ENCODE results near the gene PLXDC1.
A peak's percentile ranks its signal among the peaks of the same experiment; 100 is the strongest.
"Not testable (repeated sequence)": the region's sequence is repeated elsewhere in the genome, so short reads cannot be mapped to it uniquely, and the experiment has no call there.

PLXDC1 gene

GRCh38 chr17:39077252-39077651 is 74.2 kb downstream of the PLXDC1 start:
- no peak for DNase-seq (ENCODE audit: extremely low spot score, insufficient read length, low read depth)
- no peak for FAIRE-seq

- FAIRE-seq: no peak
These were observed 76.8 kb downstream of the PLXDC1 start for GRCh38 chr17:39074676-39075075.

GRCh38 chr17:39073916-39074315 is 77.5 kb downstream of the PLXDC1 start:
- FAIRE-seq (no peak), DNase-seq (ENCODE audit: extremely low spot score, insufficient read length, low read depth) (no peak)

More at GRCh38 chr17:39074676-39075075, 76.8 kb downstream of the PLXDC1 start:
- no peak for DNase-seq (ENCODE audit: extremely low spot score, insufficient read length, low read depth)

- DNase-seq (ENCODE audit: extremely low spot score, insufficient read length, low read depth) (no peak), FAIRE-seq (no peak)
These were observed 78.1 kb downstream of the PLXDC1 start for GRCh38 chr17:39073353-39073752.

GRCh38 chr17:39071573-39071972 is 79.9 kb downstream of the PLXDC1 start:
- no peak for FAIRE-seq
- no peak for DNase-seq (ENCODE audit: extremely low spot score, insufficient read length, low read depth)

GRCh38 chr17:39069114-39069756 is 82.2 kb downstream of the PLXDC1 start:
- FAIRE-seq (peak; percentile 80), DNase-seq (ENCODE audit: extremely low spot score, insufficient read length, low read depth) (peak; percentile 43)

- DNase-seq (ENCODE audit: extremely low spot score, insufficient read length, low read depth): no peak
- FAIRE-seq: no peak
These were observed 86.6 kb downstream of the PLXDC1 start for GRCh38 chr17:39064819-39065218.

GRCh38 chr17:39064374-39064773 is 87.1 kb downstream of the PLXDC1 start:
- no peak for DNase-seq (ENCODE audit: extremely low spot score, insufficient read length, low read depth)
- FAIRE-seq: no peak

GRCh38 chr17:39063681-39064069 is 87.8 kb downstream of the PLXDC1 start:
- DNase-seq (ENCODE audit: extremely low spot score, insufficient read length, low read depth): no peak
- FAIRE-seq: no peak

GRCh38 chr17:39062846-39063680 is 88.4 kb downstream of the PLXDC1 start:
- DNase-seq (ENCODE audit: extremely low spot score, insufficient read length, low read depth): no peak
- FAIRE-seq: no peak

- DNase-seq (ENCODE audit: extremely low spot score, insufficient read length, low read depth) (no peak), FAIRE-seq (no peak)
These were observed 92.9 kb downstream of the PLXDC1 start for GRCh38 chr17:39058524-39058923.

GRCh38 chr17:39057701-39058206 is 93.7 kb downstream of the PLXDC1 start:
- FAIRE-seq (no peak), DNase-seq (ENCODE audit: extremely low spot score, insufficient read length, low read depth) (no peak)

- DNase-seq (ENCODE audit: extremely low spot score, insufficient read length, low read depth) (no peak), FAIRE-seq (peak; percentile 12)
These were observed 97.3 kb downstream of the PLXDC1 start for GRCh38 chr17:39054111-39054645.

- FAIRE-seq; DNase-seq (ENCODE audit: extremely low spot score, insufficient read length, low read depth): not testable (repeated sequence)
These were observed 99.0 kb downstream of the PLXDC1 start for GRCh38 chr17:39052423-39052822.

GRCh38 chr17:39051001-39051585 is 100.3 kb downstream of the PLXDC1 start:
- no peak for FAIRE-seq

GRCh38 chr17:39045948-39046679 is 105.3 kb downstream of the PLXDC1 start:
- FAIRE-seq: no peak
- DNase-seq (ENCODE audit: extremely low spot score, insufficient read length, low read depth): no peak

More at GRCh38 chr17:39051001-39051585, 100.3 kb downstream of the PLXDC1 start:
- DNase-seq (ENCODE audit: extremely low spot score, insufficient read length, low read depth): no peak

- DNase-seq (ENCODE audit: extremely low spot score, insufficient read length, low read depth) (no peak), FAIRE-seq (no peak)
These were observed 115.4 kb downstream of the PLXDC1 start for GRCh38 chr17:39036009-39036408.

GRCh38 chr17:39035578-39035977 is 115.9 kb downstream of the PLXDC1 start:
- not testable (repeated sequence) for FAIRE-seq; DNase-seq (ENCODE audit: extremely low spot score, insufficient read length, low read depth)

GRCh38 chr17:39028690-39029089 is 122.7 kb downstream of the PLXDC1 start:
- FAIRE-seq (no peak), DNase-seq (ENCODE audit: extremely low spot score, insufficient read length, low read depth) (no peak)

Data from GM18507 (cell line).